Prostate gland (tissue), 2 donors: Measurements from ENCODE around the gene HOXD13. TPM values are rescaled to one million over a fixed set of nuclear protein-coding genes. Genes with fewer than 3 reads are reported as not detected.
A peak's percentile ranks its signal among the peaks of the same experiment; 100 is the strongest.

Experiments used
- DNase-seq: peaks from one replicate; pipeline ENCODE4 v3.0.0-alpha.2; 2019; ENCODE audit warnings: low spot score
- H3K27ac ChIP-seq, 2 donors: fragments of 200-600 bp; sonication (generic); 2 replicates each; pipeline ENCODE4 v1.5.1; 2017 to 2019
- H3K27me3 ChIP-seq: fragments of 200-600 bp; sonication (generic); replicated peaks from 2 replicates; pipeline ENCODE4 v1.5.1; 2019; ENCODE audit not compliant: insufficient read depth
- H3K36me3 ChIP-seq, 2 donors: fragments of 200-600 bp; sonication (generic); 1 replicate in 1 of 2; 2 replicates in 1 of 2; pipeline versions ENCODE4 v1.5.1 to v1.8.1; 2017 to 2019
- H3K4me1 ChIP-seq: fragments of 200-600 bp; sonication (generic); replicated peaks from 2 replicates; pipeline ENCODE4 v1.5.1; 2019
- H3K4me3 ChIP-seq, 2 donors: fragments of 200-600 bp; sonication (generic); 2 replicates each; pipeline ENCODE4 v1.5.1; 2017 to 2019
- H3K9me3 ChIP-seq: fragments of 200-600 bp; sonication (generic); 2 replicates; pipeline ENCODE4 v1.5.1; 2017
- CTCF ChIP-seq, 4 experiments: fragments of 200-600 bp in 2 of 4; fragments of 450-650 bp in 2 of 4; sonication (generic) in 2 of 4; IDR thresholded peaks; 1 replicate in 3 of 4; 2 replicates in 1 of 4; pipeline ENCODE4 v1.5.1; 2016 to 2019; ENCODE audit warnings: antibody characterized with exemption in 4 of 4, mild to moderate bottlenecking in 2 of 4, moderate library complexity in 2 of 4
- POLR2A ChIP-seq: fragments of 450-650 bp; IDR thresholded peaks from one replicate; pipeline ENCODE4 v1.6.1; 2016; ENCODE audit warnings: antibody characterized with exemption, mild to moderate bottlenecking
- POLR2AphosphoS5 ChIP-seq: sonication (generic); formaldehyde crosslinking; IDR thresholded peaks from one replicate; pipeline ENCODE4 v1.6.1; 2017; ENCODE audit warnings: antibody characterized with exemption
- WGBS: methylation state at CpG from one replicate; pipeline ENCODE4 v1.1.5; 2018; 5-methylcytosine and 5-hydroxymethylcytosine counted together
- intact Hi-C: fragments of 100-400 bp; cut with DNase I; formaldehyde crosslinking; loops from one replicate; pipeline ENCODE4 v1.14.2; 2022
- total RNA-seq, 2 donors: library from RNA; depleted of rRNA; stranded (reverse); fragments of >200 nt; gene quantifications; one replicate each; pipeline ENCODE4 v1.1.0, GENCODE V29; 2016

The HOXD13 gene
- total RNA-seq, 2 donors from 2014 or later = 10.6 to 11.8 TPM

- Histone ChIP-seq H3K36me3 (no peaks in the 10 kb centered on the region), H3K9me3 (no peaks in the 10 kb centered on the region), H3K4me3 (peak overlapping the region in 1 of 2 donors; percentile 29), H3K27ac (peak overlapping the region in 1 of 2 donors; percentile 62), H3K4me1 (no peaks in the 10 kb centered on the region), H3K27me3 (no peaks in the 10 kb centered on the region)
- TF ChIP-seq POLR2A (no peak), CTCF (IDR thresholded peaks at IDR 0.05) (no peak), POLR2AphosphoS5 (no peak)
- WGBS = 83% methylated on average over 34 of the region's 34 CpGs
- no peak for DNase-seq
- intact Hi-C loops = loop anchor here (5.0 to 10.0 kb wide), 2 partner anchors 513 to 690 kb away; no protein-coding TSS in a partner anchor
These were observed 31.8 kb downstream of the HOXD13 start for GRCh38 chr2:176124110-176124946.

- TF ChIP-seq POLR2A (no peak), POLR2AphosphoS5 (no peak), CTCF (IDR thresholded peaks at IDR 0.05) (no peak)
- no peaks in the 10 kb centered on the region for H3K36me3 ChIP-seq
- peak overlapping the region in 1 of 2 donors; percentile 62 for H3K27ac ChIP-seq
- no peak for DNase-seq
- H3K4me1 ChIP-seq = no peaks in the 10 kb centered on the region
- no peaks in the 10 kb centered on the region for H3K27me3 ChIP-seq
- WGBS = 78% methylated on average over 9 of the region's 9 CpGs
- no peak overlapping the region for H3K4me3 ChIP-seq
- intact Hi-C loops = loop anchor here (5.0 to 10.0 kb wide), 3 partner anchors 512 to 1022 kb away; no protein-coding TSS in a partner anchor
- H3K9me3 ChIP-seq = no peaks in the 10 kb centered on the region
These were observed 32.6 kb downstream of the HOXD13 start for GRCh38 chr2:176124947-176125771.

GRCh38 chr2:176125772-176126054, 33.2 kb downstream of the HOXD13 start:
- no peak for DNase-seq
- TF ChIP-seq CTCF (IDR thresholded peaks at IDR 0.05) (no peak), POLR2A (no peak), POLR2AphosphoS5 (no peak)
- H3K27me3 ChIP-seq = no peaks in the 10 kb centered on the region
- H3K4me3 ChIP-seq = no peak overlapping the region
- H3K4me1 ChIP-seq = no peaks in the 10 kb centered on the region
- H3K27ac ChIP-seq = peak overlapping the region in 1 of 2 donors; percentile 62
- WGBS = 64% methylated on average over 6 of the region's 6 CpGs
- no peaks in the 10 kb centered on the region for H3K9me3 ChIP-seq
- intact Hi-C loops = loop anchor here (5.0 to 10.0 kb wide), 2 partner anchors 689 to 1022 kb away; no protein-coding TSS in a partner anchor
- no peaks in the 10 kb centered on the region for H3K36me3 ChIP-seq

GRCh38 chr2:176126929-176127773, 34.6 kb downstream of the HOXD13 start:
- WGBS = 22% methylated on average over 13 of the region's 13 CpGs
- Histone ChIP-seq H3K4me3 (no peak overlapping the region), H3K36me3 (no peaks in the 10 kb centered on the region), H3K27ac (no peak overlapping the region), H3K9me3 (no peaks in the 10 kb centered on the region), H3K4me1 (no peaks in the 10 kb centered on the region), H3K27me3 (no peaks in the 10 kb centered on the region)
- intact Hi-C loops = loop anchor here (5.0 to 10.0 kb wide), 2 partner anchors 688 to 1020 kb away; no protein-coding TSS in a partner anchor
- peak; percentile 55 for DNase-seq
- TF ChIP-seq POLR2AphosphoS5 (no peak), CTCF (IDR thresholded peaks at IDR 0.05) (peak; percentile 83 to 97 (median 91))
